HG03064 (cell line): ENCODE measurements around the gene AP5B1.

Experiments used
- ATAC-seq: cut with Tn5 transposase; IDR thresholded peaks from one replicate; pipeline ENCODE4 v1.9.1; 2021; ENCODE audit warnings: low read depth; ENCODE audit not compliant: unreplicated experiment

The AP5B1 gene

DNA sequence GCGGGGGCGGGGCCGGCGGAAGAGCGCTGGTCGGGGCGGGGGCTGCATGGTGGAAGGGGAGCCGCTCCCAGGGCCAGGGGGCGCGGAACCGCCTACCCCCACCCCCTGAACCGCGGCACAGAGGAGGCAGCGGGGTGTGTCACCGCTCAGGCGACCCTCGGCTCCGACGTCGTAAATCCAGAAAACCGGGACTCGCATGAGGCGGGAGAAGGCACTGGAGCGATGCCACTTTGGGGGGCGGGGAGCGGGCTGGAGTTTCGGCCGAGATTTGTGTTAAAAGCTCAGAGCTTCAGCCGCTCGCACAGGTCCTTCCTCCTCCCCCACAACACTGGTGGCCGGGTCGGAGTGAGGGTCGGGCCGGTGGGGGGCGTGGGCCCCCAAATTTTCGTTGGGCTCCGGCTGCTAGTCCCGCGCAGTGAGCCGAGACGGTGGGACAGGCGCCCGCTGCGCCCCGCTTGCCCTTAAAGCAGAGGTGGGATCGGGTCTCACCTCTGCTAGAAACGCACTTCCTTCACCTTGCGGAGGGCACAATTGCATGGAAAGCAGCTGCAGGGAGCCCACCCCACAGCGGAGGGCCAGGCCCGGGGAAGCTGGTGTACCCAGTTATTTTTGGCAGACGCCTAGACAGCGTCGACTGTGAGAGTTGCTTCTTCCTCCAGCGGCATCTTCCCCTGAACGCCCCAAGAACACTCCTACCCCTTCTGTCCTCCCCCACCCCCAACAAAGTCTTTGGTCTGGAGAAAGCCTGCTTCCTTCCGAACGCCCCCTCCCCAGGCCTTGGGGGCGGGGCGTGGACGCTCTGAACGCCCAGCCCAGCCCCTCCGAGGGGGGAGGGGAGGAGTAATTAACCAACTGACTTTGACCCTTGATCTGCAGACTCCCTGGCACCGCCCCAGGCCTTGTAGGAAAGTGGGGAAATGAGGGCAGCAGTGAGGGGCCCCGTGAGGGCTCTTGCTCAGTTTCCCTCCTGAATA is 7.2 kb upstream of the AP5B1 start:
- ATAC-seq = no peak

DNA sequence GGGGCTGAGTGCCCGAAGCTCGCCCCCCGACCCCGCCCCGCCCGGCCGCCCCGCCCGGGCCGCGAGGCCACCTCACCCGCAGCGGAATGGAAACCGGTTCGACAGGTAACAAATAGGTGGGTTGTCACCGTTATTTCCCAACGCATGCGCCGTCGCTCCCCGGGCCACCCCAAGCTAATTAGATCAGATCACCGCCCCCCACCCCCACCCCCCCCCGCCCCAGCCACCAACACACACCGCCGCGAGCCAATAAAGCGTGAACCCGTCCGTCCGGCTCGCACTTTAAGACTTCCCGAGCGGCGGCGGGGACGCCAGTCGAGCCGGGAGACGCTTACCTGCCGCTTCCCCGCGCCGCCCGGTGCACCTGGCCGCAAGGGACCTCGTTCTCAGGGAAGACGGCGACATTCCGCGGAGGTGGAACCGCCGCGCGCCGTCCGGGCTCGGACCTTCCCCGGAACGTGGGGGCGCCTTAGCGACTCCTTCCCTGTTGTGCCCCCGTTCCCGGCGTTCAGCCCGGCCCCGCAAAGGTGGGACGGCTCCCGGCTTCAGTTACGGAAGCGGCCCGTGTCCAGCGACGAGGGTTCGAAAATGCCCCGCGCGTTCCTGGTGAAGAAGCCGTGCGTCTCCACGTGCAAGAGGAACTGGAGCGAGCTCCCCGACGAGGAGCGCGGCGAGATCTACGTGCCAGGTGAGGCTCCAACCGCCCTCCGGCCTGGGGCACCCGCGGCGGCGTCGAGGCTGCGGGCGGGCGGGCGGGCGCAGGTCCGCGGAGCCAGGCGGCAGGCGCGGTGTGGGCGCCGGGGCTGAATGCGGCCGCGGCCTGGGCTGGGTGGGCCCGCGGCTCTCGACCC is 6.2 kb upstream of the AP5B1 start, which contains the start of gene OVOL1:
Gene OVOL1, plus strand, starts transcription at position 278 of the 851 bp plus-strand sequence. Its CDS starts 311 bp downstream, at position 589.
- no peak for ATAC-seq

DNA sequence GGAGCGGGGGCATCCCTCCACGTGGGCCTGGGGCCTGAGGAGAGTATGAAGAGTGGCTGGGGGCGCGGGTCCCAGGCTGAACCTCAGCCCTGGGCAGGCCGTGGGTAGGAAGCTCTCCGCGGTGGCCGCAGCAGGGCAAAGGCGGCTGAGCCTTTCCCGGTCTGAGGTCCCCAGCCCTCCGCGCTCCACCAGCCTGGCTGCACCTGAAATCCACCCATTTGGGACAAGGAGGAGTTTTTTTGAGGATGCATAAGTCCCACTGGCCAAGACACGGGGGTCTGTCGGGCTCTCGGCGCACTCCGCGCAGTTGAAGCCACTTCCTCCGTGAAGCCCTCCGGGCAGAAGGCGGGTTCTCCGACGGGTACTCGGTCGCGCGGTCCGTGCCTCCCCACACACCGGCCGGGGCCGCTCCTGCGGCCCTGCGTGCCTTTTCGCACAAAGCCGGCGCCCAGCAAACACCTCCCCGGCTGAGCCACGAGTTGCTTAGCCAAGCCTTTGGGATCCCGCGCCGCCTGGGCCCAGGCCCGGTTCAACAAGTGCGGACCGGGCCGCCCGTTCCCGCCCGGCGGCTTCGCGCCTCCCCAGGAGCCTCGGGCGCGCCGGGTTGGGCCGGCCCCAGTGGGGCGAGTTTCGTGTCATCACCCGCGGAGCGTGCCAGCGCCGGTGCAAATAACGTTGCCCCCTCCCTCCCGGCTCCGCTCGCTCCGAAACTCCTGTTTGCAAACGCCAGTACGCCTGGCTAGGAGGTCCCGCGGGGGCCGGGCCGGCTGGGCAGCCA is 5.4 kb upstream of the AP5B1 start:
- no peak for ATAC-seq

DNA sequence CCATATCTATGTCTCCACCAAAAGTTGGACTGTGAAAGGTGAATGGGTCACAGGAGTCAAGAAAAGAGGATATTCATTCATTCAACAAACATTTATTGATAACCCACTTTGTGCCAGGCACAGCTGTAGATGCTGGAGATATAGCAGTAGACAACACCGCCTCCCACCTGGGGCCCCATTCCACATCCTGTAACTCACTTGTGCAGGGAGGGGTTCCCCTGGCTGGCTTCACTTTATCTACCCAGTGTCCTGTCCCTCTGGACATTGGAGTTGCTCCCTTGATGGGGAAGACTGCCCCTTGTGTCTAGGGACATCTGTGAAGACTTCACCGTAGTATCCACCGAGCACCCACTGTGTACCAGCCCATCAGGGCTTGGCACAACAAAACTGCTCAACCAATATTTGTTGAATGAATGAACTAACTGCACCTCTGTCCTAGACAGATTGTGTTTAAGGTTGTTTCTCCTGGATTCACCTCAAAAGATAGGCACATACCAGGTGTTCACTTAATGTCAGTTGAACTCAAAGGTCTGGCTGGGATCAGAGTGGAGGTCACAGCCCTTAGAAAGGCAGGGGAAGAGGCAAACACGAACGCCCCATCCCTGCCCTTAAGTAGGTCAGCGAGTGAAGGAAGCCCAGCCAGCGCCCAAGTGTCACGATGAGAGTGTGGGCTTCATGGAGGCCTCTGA is 4.7 kb upstream of the AP5B1 start:
- ATAC-seq = no peak

DNA sequence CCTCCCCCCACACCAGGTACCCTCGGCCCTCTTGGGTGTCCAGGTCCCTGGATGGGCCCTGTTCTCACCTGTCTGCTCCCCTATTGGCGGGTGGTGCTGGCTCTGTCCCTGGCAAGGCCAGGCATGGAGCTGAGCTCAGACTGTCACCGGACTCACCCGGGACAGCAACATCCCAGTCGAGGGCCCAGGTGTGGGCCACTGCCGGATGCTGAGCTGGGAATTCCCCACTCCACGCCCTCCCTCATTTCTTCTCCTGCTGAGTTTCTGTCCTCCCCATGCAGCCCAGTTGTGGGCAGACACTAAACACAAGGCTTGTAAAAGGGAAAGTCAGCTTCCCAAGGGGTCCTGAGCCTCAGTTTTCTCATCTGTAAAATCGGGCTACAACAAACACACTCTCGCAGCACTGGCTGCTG is 2.0 kb upstream of the AP5B1 start:
- ATAC-seq = no peak

DNA sequence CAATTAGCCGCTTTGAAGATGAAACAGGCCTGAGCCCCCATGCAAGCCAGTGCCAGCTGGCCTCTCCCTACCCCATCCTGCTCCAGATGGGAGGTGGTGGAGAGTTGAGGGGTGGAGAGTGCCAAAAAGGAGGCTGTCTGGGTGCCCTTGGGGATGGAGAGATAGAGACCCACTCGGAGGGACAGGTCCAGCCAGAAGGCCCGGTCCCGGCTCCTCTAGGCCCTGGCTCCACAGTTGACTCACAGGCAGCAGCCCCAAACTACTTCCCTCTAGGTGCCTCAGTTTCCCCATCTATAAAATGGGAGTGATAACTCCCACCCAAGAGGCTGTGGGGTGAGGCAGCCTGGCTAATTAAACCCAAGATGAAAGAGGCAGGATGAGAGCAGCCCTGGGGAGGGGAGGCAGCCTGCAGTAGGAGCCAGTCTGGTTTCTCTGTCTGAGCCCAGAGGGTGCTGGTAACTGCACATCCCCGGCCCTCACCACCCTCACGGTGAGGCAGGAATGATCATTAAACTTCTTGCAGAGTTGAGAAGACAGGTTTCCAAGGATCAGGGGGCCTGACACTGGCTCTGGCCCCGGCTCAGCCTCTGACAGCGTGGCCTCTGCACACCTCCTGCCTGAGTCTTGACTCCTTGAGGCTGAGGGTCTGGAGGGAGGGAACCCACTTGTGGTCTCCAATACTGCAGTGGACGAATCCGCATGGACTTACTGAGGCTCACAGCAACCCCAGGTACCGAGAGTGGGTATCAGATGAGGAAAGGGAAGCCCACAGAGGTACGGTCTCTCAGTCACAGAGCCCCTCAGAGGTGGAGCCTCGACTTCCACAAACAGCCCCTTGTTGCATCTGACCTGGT is 1.4 kb upstream of the AP5B1 start:
- no peak for ATAC-seq

DNA sequence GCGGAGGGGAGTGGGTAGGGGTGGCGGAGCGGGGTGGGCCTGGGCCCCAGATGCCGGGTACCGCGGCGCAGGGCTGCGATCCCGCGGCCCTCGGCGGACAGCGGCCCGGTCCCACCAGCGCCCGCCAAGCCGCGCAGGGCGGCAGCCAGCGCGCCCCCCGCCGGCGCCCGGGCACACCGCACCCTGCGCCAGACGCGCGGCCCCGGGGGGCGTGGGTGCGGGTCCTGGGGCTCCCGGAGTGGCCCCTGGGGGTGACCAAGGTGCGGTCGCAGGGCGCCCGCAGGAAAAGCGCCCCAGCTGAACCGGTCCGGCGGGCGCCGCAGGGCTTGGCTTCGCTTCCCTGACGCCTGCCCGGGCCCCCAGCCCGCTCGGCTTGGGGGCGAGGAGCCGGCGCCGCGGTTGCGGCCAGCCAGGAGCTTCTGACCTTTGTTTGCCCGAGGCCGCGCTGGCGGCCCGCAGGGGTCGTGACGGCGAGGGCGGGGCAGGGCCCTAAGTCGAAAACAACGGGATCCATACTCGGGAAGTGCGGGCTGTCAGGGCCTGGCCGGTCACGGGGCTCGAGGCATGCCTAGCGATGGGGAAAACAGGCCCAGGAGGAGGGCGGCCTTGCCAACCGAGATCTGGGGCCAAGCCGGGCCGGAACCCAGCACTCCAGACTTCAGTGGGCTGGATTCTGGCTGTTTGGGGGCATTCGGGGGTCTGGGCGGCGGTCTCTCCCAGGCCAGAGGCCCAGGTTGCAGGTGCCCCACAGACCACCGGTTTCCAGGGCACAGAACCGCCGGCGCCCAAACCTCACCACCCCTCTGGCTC is 581 bp upstream of the AP5B1 start:
- peak; percentile 27 for ATAC-seq

DNA sequence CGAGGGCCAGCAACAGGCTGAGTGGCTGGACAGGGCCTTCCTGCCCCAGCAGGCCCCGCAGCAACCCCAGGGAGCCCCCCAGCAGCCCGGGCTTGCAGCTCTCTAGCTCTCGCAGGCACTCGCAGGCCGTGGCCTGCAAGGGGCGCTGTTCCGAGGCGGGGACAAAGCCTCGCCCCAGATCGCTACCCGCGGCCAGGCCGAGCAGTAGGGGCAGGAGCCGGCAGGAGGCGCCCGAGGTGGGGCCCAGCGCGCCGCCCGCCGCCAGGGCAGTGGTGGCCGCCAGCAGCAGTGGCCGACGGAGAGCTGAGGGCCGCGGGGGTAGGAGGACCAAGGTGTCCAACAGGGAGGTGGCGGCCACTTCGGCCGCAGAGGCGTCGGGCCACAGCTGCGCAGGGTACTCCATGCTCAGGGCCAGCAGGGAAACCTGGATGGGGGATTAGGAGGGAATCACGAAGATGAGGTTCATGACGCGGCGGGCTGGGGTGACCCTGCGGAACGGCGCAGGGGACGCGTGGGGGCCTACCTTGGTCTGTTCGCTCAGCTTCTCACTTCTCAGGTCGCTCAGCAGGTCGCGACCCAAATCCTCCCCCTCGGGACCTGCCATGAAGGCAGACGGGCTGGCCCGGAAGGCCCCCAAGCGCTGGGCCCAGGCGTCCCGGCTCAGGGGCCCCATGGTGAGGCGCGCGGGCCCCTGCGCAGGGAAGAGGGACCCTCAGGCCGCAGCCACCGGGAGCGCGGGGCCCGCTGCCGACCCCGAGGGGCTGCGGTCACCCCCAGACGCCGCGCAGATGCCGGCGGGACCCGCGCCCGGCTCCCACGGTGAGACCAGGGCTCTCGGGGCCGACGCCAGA is 632 bp downstream of the AP5B1 start:
- peak; percentile 35 for ATAC-seq

DNA sequence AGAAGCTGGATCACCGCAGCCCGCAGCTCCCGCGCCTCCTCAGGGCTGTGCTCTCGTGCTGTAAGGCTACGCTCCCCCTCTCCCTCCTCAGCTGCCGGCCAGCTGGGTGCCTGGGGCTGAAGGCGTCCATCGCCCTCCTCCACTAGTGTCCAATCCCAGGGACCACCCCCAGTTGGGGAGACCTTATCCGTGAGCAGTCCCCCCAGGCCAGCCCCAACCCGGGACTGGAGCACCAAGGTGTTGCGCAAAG is 1.2 kb downstream of the AP5B1 start:
- ATAC-seq = no peak

DNA sequence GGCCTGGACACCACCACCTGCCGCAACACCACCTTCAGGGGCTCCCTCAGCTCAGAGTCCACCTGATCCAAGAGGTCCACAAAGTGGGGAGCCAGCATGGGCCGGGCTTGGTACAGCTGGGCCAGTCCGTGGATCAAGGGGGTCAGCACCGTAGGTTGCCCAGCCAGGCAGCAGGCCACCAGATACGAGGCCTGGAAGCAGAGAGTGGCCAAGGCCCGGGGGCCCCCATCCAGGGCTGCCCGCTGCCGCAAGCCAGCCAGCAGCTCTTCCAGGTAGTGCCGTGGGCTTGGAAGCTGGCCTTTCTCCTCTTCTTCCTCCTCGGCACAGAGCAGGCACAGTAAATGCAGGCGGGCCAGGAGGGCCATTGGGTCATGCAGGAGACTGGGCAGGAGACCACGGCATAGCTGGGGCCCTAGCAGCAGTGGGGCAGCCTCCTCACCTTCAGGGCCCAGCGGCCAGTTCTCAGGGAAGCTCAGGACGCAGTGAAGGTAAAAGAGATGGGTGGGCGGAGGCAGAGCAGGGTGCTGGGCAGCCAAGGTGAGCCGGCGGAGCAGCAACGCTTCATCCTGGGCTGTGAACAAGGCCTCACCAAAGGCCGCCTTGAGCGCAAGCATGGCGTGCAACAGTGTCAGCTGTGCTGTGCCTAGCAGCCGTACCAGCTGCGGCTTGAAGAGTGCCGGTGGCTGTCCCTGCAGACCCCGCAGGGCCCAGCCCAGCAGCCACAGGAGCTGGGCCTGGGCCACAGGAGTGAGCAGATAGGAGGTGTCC is 1.7 kb downstream of the AP5B1 start:
- no peak for ATAC-seq

DNA sequence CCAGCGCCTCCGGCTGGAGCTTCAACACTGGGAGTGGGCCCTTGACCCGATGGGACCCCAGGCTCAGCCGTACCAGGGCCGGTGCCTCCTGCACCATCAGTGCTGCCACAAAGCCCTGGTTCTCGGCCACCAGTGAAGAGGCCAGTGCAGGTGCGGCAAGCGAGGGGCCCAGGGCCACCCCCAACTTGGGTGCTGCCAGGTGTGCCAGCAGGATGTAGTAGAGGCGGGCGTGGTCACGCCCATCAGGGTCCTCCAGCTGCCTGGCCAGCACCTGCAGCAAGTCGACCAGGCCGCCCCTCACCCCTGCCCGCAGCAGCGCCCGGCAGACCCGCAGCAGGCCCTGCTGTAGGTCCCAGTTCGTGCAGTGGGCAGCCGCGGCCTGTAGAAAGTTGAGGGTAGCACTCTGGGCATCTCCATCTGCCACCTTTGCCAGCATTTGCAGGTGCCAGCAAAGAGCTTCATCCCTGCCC is 2.3 kb downstream of the AP5B1 start:
- no peak for ATAC-seq

DNA sequence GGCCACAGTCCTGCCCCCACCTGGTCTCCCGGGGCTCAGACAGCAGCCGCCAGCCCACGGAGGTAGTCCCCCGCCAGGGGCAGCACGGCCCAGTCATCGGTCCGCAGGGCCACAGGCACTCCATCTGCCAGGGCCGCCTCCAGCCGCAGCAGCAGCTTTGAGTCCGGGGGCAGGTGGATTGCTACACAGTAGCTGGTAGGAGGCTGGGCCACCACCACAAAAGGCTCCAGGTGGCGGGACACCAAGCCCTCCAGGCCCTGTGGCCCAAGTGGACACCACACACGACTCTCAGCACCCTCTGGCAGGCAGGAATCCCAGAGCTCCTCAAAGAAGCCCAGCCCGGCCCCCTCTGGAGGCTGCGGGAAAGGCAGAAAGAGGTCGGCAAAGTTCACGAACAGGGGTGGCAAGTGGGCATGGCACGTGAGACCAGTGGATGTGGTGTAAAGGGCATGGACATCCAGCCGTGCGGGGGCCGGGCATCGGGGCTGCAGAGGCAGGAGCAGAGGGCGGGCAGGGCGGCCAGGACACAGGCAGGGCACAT is 2.9 kb downstream of the AP5B1 start:
- ATAC-seq = no peak

DNA sequence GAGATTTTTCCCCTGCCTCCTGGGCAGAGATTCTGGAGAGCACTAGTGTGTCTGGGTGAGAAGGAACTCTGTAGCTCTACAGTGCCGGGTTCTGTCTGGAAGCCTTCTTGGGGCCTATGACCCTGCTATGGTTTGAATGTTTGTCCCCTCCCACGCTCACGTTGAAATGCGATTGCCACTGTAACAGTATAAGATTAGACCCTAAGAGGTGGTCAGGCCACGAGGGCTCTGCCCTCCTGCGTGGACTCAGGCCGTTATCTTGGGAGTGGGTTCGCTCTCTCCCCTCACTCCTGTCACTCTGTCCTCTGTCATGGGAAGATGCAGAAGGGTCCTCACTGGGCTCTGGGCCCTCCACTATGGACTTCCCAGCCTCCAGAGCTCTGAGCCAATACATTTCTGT is 3.5 kb downstream of the AP5B1 start:
- ATAC-seq = no peak

DNA sequence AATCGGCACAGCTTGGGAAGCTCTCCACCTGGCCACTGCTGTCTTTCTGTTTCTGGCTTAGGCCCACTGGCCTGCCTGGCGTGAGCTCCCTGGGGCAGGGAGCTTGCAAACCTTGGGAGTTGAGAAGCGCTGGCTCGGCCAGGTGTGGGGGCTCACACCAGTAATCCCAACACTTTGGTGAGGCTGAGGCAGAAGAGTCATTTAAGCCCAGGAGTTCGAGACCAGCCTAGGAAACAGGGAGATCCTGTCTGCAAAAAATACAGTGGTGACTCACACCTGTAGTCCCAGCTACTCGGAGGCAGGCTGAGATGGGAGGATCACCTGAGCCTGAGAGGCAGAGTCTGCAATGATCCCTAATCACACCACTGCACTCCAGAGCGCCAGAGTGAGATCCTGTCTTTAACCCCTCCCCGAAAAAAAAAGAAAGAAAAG is 4.0 kb downstream of the AP5B1 start:
- no peak for ATAC-seq

DNA sequence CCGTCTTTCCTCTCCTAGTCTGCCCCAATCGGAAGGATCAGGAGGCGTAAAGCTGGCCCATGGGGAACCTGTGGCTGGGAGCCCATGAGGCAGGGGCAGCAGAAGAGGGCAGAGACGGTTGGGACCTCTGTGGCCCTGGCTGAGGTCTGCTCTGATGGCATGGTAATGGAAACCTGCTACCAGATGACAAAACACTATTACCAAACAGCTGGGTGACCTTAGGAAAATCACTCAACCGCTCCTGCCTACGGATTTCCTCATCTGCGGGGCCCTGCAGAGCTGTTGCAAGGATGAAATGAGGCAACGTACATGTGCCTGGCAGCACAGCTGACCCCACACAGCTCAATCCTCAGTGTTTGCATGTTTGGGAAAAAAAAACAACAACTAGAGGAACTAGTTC is 4.6 kb downstream of the AP5B1 start:
- ATAC-seq = no peak

DNA sequence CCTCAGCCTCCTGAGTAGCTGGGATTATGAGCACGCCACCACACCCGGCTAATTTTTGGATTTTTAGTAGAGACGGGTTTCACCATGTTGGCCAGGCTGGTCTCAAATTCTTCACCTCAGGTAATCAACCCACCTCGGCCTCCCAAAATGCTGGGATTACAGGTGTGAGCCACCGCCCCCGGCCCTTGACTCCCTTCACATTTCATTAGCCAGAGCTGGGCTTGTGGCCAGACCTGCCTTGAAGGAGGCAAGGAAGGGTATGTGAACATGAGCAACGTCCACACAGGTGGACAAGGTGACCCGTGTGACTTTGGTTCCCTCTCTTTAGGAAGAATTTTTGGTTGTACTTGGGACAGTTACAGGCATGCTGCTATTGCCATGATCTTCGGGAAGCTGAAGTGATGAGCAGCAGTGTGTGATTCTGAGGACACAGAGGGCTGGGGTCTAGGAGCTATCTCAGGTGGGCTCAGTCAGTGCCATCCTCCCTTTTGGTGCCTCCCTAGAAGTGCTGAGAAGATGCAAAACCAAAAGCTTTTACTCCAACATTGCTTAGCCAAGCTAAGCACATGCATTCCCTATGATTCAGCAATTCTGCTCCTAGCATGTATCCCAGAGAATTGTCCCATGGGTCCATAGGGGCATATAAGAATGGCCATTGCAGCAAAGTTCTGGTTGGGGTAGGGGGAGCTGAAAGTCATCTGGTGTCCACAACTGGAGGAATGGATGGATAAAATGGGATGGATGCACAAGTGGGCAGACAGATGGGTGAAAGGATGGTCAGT is 6.1 kb downstream of the AP5B1 start:
- ATAC-seq = no peak
